Astrocyte of the spinal cord (primary cell): ENCODE measurements around the gene LONP1.

Experiments
- DNase-seq: peaks from one replicate; pipeline ENCODE4 v3.0.0; 2011; ENCODE audit warnings: low read depth, low spot score
- H3K4me3 ChIP-seq: 2 replicates; pipeline ENCODE4 v1.5.1; 2011; ENCODE audit warnings: low read depth, mild to moderate bottlenecking, low read length, moderate library complexity
- in situ Hi-C: cut with HindIII; loops from 2 replicates; pipeline ENCODE4 v1.10.0; 2017; ENCODE audit warnings: low sequenced_read_pairs
- TF ChIP-seq, protein P1 (sequence below): IDR thresholded peaks from 2 replicates; pipeline ENCODE4 v1.5.1; 2012; ENCODE audit warnings: low read depth, mild to moderate bottlenecking, low read length, inconsistent platforms

LONP1 gene

DNA sequence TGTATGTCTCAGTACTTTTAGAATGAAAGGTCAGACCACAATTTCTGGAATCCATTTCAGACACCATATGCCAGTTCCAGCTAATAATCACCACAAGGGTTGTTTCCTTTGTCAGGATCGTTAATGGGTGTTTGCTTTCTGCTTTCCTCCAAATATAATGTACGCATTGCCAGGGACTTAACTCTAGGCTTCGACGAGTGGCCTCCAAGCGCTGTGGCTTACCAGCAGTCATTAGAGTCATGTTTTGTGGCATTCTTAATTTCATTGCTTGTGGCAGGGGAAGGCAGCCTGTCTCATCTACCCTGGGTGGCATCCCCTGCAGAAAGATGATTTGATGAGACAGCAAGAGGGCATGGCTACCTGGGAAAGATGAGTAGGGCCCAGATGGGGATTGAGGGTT is 74.5 kb downstream of the LONP1 start:
- TF ChIP-seq, protein P1, sequence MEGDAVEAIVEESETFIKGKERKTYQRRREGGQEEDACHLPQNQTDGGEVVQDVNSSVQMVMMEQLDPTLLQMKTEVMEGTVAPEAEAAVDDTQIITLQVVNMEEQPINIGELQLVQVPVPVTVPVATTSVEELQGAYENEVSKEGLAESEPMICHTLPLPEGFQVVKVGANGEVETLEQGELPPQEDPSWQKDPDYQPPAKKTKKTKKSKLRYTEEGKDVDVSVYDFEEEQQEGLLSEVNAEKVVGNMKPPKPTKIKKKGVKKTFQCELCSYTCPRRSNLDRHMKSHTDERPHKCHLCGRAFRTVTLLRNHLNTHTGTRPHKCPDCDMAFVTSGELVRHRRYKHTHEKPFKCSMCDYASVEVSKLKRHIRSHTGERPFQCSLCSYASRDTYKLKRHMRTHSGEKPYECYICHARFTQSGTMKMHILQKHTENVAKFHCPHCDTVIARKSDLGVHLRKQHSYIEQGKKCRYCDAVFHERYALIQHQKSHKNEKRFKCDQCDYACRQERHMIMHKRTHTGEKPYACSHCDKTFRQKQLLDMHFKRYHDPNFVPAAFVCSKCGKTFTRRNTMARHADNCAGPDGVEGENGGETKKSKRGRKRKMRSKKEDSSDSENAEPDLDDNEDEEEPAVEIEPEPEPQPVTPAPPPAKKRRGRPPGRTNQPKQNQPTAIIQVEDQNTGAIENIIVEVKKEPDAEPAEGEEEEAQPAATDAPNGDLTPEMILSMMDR, result no peak
- DNase-seq, result no peak
- in situ Hi-C loops, result no loop called here
- no peak overlapping the region for H3K4me3 ChIP-seq

DNA sequence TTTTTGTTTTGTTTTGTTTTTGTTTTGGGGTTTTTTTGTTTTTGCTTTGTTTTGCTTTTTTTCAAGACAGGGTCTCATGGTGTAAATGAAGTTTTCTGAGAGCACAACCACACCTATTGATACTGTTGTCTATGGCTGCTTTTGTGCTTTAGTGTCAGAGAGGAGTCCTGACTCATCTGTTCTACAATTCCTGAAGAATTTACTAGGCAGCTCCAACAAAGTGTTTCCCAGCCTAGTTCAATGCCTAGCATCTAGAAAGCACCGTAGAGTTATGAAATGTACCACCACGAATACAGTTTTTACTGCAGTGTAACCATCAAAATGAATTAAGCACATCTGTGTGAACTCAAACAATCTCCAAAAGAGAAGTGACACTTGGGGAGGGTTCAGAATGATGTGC is 75.9 kb downstream of the LONP1 start:
- TF ChIP-seq, protein P1, result no peak
- no peak for DNase-seq
- in situ Hi-C loops, result no loop called here
- H3K4me3 ChIP-seq, result no peak overlapping the region

GRCh38 chr19:5643060-5643459 is 76.9 kb downstream of the LONP1 start:
- H3K4me3 ChIP-seq, result no peak overlapping the region
- no peak for DNase-seq
- TF ChIP-seq, protein P1, result no peak
- in situ Hi-C loops, result no loop called here

- TF ChIP-seq, protein P1, result no peak
- DNase-seq, result no peak
- H3K4me3 ChIP-seq, result no peak overlapping the region
- in situ Hi-C loops, result no loop called here
Measured at GRCh38 chr19:5642204-5642603, 77.7 kb downstream of the LONP1 start.
